GM12874 (cell line): ENCODE results near the gene TNRC18.

Experiments
- TF ChIP-seq, protein P1 (sequence below): IDR thresholded peaks from 2 replicates; pipeline ENCODE4 v1.5.1; 2011; ENCODE audit warnings: low read depth, mild to moderate bottlenecking, control low read depth, low read length, moderate library complexity; ENCODE audit not compliant: insufficient read depth

TNRC18 gene

DNA sequence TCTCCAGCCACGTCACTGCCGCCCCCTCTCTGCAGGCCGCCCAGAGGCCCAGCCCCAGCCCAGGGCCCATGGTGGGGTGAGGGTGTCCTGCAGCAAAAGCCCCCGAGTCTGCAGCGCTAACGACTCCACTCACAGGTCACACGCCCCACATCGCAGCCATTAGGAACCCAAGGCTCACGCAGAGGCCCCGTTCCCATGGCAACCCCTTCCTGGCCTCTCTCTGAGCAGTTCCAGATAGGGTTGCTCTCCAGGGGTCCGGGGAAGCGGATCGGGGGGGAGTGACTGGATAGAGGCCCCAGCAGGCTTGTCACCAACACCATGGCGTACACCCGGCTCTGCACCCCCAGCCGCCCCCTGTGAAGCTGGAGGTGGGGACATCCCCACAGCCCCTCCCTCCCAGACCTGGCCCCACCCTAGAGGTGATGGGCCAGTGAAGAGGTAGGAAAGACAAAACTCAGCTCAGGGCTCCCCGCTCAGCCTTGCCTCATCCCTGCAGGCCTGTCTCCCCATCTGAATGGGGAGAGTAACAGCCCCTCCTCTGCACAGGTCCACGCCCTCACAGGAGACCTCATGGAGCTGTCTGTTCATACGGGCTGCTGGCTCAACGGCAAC, 41.2 kb downstream of the TNRC18 start:
- TF ChIP-seq, protein P1, sequence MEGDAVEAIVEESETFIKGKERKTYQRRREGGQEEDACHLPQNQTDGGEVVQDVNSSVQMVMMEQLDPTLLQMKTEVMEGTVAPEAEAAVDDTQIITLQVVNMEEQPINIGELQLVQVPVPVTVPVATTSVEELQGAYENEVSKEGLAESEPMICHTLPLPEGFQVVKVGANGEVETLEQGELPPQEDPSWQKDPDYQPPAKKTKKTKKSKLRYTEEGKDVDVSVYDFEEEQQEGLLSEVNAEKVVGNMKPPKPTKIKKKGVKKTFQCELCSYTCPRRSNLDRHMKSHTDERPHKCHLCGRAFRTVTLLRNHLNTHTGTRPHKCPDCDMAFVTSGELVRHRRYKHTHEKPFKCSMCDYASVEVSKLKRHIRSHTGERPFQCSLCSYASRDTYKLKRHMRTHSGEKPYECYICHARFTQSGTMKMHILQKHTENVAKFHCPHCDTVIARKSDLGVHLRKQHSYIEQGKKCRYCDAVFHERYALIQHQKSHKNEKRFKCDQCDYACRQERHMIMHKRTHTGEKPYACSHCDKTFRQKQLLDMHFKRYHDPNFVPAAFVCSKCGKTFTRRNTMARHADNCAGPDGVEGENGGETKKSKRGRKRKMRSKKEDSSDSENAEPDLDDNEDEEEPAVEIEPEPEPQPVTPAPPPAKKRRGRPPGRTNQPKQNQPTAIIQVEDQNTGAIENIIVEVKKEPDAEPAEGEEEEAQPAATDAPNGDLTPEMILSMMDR, result no peak

- TF ChIP-seq, protein P1, result no peak
Measured at GRCh38 chr7:5381071-5381772, 42.4 kb downstream of the TNRC18 start.

DNA sequence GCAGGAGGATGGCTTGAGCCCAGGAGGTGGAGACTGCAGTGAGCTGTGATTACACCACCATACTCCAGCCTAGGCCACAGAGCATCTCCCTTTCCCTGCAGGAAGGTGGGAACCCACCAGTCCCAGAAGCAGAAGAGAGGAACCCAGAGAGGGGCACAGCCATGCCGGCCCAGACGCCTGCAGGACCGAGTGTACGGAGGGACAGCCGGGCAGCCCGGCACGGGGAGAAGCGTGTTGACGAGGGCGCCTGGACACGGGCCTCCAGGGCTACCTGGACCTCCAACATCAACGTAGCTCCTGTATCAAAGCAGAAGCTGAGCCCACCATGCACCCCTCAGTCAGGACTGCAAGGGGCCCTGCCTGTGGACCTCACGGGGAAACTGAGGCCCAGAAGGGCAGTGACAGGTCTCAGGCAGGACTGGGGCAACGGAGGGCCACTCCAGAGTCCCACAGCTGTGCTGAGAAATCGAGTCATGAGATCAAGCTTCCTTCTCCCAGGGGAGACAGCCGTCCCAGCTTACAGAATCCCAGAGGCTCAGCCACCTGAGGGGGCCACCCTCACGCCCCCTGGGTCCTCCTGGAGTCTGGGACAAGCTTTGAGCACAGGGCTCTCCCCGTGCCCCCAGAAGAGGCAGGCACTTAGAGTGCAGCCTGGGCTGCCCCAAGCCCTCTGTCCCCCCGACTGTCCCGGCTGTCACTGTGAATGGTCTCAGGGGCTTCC, 43.1 kb downstream of the TNRC18 start:
- TF ChIP-seq, protein P1, result no peak

GRCh38 chr7:5379546-5379945, 44.1 kb downstream of the TNRC18 start:
- TF ChIP-seq, protein P1, result no peak

GRCh38 chr7:5377816-5378215, 45.8 kb downstream of the TNRC18 start:
- TF ChIP-seq, protein P1, result no peak

DNA sequence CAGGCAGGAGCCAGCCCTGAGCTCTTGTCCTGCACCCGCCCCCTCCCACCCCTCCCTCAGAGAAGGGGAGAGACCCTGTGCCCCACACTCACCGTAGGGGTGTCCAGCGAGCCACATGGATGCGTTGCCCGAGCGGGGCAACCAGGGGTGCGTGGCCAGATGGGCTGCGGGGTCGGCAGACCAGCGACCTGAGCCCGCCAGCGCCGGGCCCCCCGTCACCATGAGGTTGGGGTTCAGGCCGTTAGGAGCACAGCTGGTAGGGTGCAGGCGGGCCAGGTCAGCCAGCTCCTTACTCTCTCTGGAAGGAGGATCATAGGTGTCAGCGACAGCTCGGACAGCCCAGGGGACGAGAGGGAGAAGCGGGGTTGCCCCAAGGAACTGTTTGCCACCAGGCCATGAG, 46.4 kb downstream of the TNRC18 start:
- TF ChIP-seq, protein P1, result no peak

- TF ChIP-seq, protein P1, result no peak
Measured at GRCh38 chr7:5375925-5376324, 47.7 kb downstream of the TNRC18 start.
